Measurements from ENCODE around the gene ATP2B3.

The ATP2B3 gene

DNA sequence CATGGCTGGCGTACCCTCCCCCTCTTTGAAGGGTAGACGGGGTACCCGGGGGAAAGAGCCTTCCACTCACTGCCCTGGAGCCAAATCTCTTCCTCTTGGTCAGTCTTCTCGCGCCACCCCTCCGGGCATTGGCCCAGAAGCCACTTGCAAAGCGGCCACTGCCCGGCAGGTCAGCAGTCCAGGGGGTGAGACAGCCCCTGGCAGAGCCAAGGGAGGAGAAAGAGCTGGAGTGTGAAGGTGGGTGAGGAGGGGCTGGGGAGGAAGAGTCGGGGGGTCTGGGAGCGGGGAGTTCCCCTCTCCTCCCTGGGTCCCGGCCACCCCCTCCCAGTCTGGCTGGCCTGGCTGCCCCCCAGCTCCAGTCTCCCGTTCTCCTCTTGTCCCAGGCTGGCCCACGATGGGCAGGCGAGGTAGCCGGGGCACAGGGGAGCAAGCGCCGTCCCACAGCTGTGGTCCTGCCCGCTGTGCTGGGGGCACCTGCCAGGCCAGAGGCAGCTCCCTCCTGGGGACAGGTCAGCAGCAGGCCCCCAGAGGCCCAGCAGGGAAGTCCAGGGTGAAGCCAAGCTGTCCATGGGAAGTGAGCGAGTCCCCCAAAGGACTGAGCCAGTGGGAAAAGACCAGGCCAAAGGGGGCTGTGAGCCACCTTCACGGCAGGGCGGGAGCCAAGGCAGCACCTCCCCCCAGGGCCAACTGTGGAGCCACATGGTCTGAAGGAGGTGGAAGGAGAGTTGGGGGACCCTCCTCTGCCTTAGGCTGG, 108.0 kb downstream of the ATP2B3 start:
- DNase-seq (ENCODE audit: insufficient read length, low spot score) = no peak
- TF ChIP-seq, protein P1, sequence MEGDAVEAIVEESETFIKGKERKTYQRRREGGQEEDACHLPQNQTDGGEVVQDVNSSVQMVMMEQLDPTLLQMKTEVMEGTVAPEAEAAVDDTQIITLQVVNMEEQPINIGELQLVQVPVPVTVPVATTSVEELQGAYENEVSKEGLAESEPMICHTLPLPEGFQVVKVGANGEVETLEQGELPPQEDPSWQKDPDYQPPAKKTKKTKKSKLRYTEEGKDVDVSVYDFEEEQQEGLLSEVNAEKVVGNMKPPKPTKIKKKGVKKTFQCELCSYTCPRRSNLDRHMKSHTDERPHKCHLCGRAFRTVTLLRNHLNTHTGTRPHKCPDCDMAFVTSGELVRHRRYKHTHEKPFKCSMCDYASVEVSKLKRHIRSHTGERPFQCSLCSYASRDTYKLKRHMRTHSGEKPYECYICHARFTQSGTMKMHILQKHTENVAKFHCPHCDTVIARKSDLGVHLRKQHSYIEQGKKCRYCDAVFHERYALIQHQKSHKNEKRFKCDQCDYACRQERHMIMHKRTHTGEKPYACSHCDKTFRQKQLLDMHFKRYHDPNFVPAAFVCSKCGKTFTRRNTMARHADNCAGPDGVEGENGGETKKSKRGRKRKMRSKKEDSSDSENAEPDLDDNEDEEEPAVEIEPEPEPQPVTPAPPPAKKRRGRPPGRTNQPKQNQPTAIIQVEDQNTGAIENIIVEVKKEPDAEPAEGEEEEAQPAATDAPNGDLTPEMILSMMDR (IDR thresholded peaks at IDR 0.05; ENCODE audit: insufficient read depth, missing control alignments) = no peak
- FAIRE-seq = no peak

DNA sequence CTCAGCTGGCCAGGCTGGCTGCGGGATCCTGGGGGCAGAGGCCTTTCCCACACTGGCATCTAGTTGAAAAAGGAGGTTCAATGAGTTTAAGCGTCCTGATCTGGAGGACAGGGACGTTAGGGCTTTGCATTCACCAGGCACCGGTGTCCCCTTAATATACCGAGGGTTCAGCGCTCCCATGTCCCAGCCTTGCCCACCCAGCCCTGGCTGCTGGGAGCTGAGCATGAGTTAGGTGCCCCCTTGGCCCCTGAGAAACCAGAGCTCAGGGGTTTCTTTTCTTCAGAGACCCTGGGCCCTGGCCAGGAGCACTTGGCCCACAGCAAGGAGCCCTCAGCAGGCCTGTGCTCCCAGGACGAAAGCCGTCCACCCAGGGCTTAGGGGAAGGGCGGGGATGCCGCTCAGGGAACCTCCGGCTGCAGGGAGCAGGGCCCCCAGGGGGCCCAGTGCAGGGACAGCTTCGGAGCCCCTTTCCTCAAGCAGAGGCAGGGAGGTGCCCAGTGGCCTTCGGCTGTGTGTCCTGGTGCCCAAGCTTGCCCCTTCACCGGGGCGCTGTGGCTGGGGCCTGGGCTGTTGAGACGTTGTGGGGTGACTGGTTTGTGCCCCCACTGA, 108.7 kb downstream of the ATP2B3 start:
- no peak for DNase-seq (ENCODE audit: insufficient read length, low spot score)
- no peak for FAIRE-seq

DNA sequence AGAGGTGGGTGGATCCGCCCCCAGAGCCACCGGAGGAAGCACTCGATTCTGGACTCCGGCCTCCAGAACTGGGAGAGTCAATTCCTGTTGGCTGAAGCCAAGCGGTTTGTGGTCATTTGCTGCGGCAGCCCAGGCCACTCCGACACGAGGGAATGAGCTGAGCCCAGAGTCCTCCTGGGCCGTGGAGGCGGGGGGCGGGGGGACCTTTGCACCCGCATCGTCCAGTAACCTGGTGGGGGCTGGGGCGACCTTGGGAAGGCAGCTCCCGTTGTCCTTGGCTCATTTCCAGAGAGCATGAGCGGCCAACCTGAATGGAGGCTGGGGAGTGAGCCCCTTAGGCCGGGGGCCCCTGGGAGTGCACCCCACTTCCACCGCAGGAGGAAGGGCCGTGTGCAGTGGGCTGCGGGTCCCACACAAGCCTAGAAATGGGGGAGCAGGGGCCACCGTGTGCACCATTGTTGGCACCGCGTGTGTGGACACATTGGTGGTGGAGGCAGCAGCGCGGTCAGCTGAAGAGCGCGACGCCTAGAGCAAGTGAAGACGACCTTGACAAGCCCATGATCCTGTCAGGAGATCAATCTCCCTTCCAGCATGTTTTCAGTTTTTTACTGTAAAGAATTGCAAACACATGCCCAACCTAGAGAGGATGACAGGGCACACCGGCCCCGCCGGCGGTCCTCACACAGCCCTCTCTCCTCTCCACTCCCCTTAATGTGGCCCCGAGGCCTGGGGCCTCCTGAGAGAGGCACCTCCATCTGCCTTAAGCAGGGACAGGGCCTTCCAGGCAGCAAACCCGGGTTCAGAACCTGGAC, 109.6 kb downstream of the ATP2B3 start:
- DNase-seq (ENCODE audit: insufficient read length, low spot score) = no peak
- TF ChIP-seq, protein P1 (IDR thresholded peaks at IDR 0.05; ENCODE audit: insufficient read depth, missing control alignments) = no peak
- no peak for FAIRE-seq

More for the DNA sequence above, 108.7 kb downstream of the ATP2B3 start:
- TF ChIP-seq, protein P1 (IDR thresholded peaks at IDR 0.05; ENCODE audit: insufficient read depth, missing control alignments) = no peak

DNA sequence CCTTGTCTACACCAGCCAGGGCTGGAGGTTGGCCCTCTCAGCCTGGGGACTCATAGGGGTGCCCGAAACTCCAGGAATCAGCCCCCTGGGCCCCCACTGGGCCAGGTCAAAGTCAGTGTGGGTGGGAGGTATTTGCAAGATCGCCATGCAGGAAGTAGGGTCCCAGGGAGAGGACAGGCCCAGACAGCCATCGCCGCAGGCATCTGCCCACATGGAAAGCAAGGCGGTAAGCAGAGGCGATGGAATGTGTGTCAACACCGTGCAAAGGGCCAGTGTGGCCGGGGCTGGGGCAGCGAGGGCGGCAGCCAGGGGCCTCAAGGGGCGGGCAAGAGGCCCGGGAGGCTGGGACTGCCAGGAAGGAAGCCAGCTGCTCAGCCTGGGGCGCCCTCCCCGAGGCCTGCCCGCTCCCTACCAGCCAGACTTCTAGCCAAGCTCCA, 110.3 kb downstream of the ATP2B3 start:
- no peak for DNase-seq (ENCODE audit: insufficient read length, low spot score)
- no peak for FAIRE-seq
- TF ChIP-seq, protein P1 (IDR thresholded peaks at IDR 0.05; ENCODE audit: insufficient read depth, missing control alignments) = no peak

DNA sequence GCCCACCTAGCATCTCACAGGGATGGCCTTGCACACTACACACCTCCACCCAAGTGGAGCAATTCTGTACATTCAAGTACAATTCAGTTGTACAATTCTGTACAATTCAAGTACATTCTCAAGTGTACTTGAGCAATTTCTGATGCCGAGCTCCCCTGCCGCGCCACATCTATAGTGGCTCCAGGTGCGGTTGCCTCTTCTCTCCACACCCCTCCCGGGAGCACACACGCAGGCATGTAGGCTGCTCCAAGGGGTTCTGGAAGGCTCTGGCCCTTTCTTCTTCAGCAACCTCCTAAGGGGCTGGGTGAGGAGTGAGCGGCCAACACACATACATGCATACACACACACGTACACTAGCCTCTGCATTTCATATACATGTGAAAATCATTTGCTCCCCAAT, 110.7 kb downstream of the ATP2B3 start:
- FAIRE-seq = no peak
- TF ChIP-seq, protein P1 (IDR thresholded peaks at IDR 0.05; ENCODE audit: insufficient read depth, missing control alignments) = no peak
- DNase-seq (ENCODE audit: insufficient read length, low spot score) = no peak

DNA sequence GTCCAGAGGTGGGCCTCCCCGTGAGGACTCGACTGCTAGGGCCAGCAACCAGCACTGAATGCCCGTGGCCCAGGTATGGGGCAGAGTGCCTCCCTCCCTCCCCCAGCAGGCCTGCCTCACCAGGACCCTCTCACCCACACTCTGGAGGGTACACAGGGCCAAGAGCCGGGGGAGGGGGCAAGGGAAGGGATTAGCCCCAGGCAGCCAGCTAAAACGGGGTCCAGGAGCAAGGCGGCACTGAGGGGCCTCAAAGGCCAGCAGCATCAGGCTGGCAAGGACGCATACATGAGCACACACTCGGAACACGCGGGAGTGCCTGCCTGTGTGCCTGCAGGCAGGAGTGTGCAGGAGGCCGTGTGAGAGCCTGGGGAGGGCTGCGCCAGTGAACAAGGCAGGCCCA, 111.2 kb downstream of the ATP2B3 start:
- TF ChIP-seq, protein P1 (IDR thresholded peaks at IDR 0.05; ENCODE audit: insufficient read depth, missing control alignments) = no peak
- FAIRE-seq = no peak
- DNase-seq (ENCODE audit: insufficient read length, low spot score) = no peak

All from D721Med (cell line).